HG03439 (cell line): Measurements from ENCODE around the gene DERL3.

Experiments used
- ATAC-seq: cut with Tn5 transposase; IDR thresholded peaks from one replicate; pipeline ENCODE4 v1.9.1; 2021; ENCODE audit warnings: mild to moderate bottlenecking, moderate library complexity; ENCODE audit not compliant: unreplicated experiment

The DERL3 gene

GRCh38 chr22:23847991-23848864 lies 9.4 kb upstream of the DERL3 start:
- no peak for ATAC-seq

- ATAC-seq = no peak
These were observed 8.6 kb upstream of the DERL3 start for GRCh38 chr22:23847310-23847920.

GRCh38 chr22:23846081-23846469 lies 7.3 kb upstream of the DERL3 start:
- ATAC-seq = no peak

- no peak for ATAC-seq
These were observed 6.7 kb upstream of the DERL3 start for GRCh38 chr22:23845265-23846080.

- no peak for ATAC-seq
These were observed 6.0 kb upstream of the DERL3 start for GRCh38 chr22:23844739-23845202.

- ATAC-seq = no peak
These were observed 3.8 kb upstream of the DERL3 start for GRCh38 chr22:23842599-23842998.

GRCh38 chr22:23841736-23842445 lies 3.1 kb upstream of the DERL3 start:
- no peak for ATAC-seq

GRCh38 chr22:23841292-23841691 lies 2.5 kb upstream of the DERL3 start:
- no peak for ATAC-seq

- ATAC-seq = no peak
These were observed 1.2 kb upstream of the DERL3 start for GRCh38 chr22:23840026-23840425.

- ATAC-seq = peak; percentile 2
These were observed 710 bp downstream of the DERL3 start for GRCh38 chr22:23837911-23838680.

- ATAC-seq = no peak
These were observed 1.3 kb downstream of the DERL3 start for GRCh38 chr22:23837496-23837859.

- ATAC-seq = no peak
These were observed 1.9 kb downstream of the DERL3 start for GRCh38 chr22:23836692-23837495.

- ATAC-seq = no peak
These were observed 2.5 kb downstream of the DERL3 start for GRCh38 chr22:23836281-23836680.

- no peak for ATAC-seq
These were observed 3.2 kb downstream of the DERL3 start for GRCh38 chr22:23835484-23836144.

- ATAC-seq = no peak
These were observed 3.9 kb downstream of the DERL3 start for GRCh38 chr22:23834793-23835483.

GRCh38 chr22:23834406-23834792 lies 4.4 kb downstream of the DERL3 start:
- ATAC-seq = no peak

GRCh38 chr22:23833911-23834317 lies 4.9 kb downstream of the DERL3 start:
- ATAC-seq = no peak
